SU-DHL-6 (cell line): Measurements from ENCODE around the gene PRR7.

Experiments used
- EZH2phosphoT487 ChIP-seq: fragments of 200-600 bp; sonication (generic), shearing (Covaris generic); conservative IDR thresholded peaks from 2 replicates; pipeline ENCODE4 v1.6.1; 2018; ENCODE audit warnings: mild to moderate bottlenecking, antibody characterized with exemption, low read length, moderate library complexity, mixed read lengths
- TF ChIP-seq, protein P1 (sequence below): fragments of 200-600 bp; sonication (generic); IDR thresholded peaks from one replicate; pipeline ENCODE4 v1.5.1; 2017; ENCODE audit warnings: antibody characterized with exemption, mild to moderate bottlenecking, low read length, moderate library complexity; ENCODE audit not compliant: insufficient read depth, poor library complexity, severe bottlenecking

DNA sequence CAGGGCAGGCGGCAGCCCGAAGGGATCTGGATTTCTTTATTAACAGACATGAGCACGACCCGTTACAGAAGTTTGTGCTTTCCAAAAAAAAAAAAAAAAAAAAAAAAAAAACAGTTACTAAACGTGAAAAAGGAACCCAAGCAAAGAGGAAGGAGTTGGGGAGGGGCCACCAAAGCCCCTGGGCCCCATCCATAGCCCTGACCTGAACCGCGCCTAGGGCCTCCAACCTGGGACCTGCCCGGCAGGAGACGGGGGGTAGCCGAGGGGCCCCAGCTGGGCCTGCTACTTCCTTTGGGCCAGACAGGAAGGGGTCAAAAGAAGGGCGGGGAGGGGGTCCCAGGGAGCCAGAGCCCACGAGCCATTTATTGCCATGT lies 10.0 kb downstream of the PRR7 start:
- TF ChIP-seq, protein P1, sequence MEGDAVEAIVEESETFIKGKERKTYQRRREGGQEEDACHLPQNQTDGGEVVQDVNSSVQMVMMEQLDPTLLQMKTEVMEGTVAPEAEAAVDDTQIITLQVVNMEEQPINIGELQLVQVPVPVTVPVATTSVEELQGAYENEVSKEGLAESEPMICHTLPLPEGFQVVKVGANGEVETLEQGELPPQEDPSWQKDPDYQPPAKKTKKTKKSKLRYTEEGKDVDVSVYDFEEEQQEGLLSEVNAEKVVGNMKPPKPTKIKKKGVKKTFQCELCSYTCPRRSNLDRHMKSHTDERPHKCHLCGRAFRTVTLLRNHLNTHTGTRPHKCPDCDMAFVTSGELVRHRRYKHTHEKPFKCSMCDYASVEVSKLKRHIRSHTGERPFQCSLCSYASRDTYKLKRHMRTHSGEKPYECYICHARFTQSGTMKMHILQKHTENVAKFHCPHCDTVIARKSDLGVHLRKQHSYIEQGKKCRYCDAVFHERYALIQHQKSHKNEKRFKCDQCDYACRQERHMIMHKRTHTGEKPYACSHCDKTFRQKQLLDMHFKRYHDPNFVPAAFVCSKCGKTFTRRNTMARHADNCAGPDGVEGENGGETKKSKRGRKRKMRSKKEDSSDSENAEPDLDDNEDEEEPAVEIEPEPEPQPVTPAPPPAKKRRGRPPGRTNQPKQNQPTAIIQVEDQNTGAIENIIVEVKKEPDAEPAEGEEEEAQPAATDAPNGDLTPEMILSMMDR, result peak; percentile 6
- no peak for TF ChIP-seq EZH2phosphoT487
